Tibial artery (tissue), 4 donors: ENCODE data around the gene ANXA8.
A peak's percentile ranks its signal among the peaks of the same experiment; 100 is the strongest.

Experiments
- DNase-seq, 2 donors: peaks; one replicate each; pipeline ENCODE4 v3.0.0-alpha.2; 2019
- H3K27ac ChIP-seq, 2 donors: fragments of 200-600 bp; sonication (generic) in 1 of 2; 1 replicate in 1 of 2; 2 replicates in 1 of 2; pipeline ENCODE4 v1.5.1; 2018 to 2019; ENCODE audit warnings: mild to moderate bottlenecking in 1 of 2
- H3K27me3 ChIP-seq, 2 donors: fragments of 200-600 bp; sonication (generic) in 1 of 2; one replicate each; pipeline versions ENCODE4 v1.5.1 to v1.6.0; 2016 to 2019
- H3K36me3 ChIP-seq, 3 donors: fragments of 200-600 bp; sonication (generic) in 2 of 3; one replicate each; pipeline ENCODE4 v1.5.1; 2016 to 2019; ENCODE audit warnings: mild to moderate bottlenecking in 2 of 3
- H3K4me1 ChIP-seq, 4 donors: fragments of 200-600 bp; sonication (generic) in 2 of 4; 1 replicate in 3 of 4; 2 replicates in 1 of 4; pipeline ENCODE4 v1.5.1; 2016 to 2019
- H3K4me3 ChIP-seq, 2 donors: fragments of 200-600 bp; sonication (generic) in 1 of 2; 1 replicate in 1 of 2; 2 replicates in 1 of 2; pipeline ENCODE4 v1.5.1; 2018 to 2019; ENCODE audit warnings: mild to moderate bottlenecking in 2 of 2
- H3K9me3 ChIP-seq, 3 donors: fragments of 200-600 bp; sonication (generic) in 1 of 3; one replicate each; pipeline ENCODE4 v1.5.1; 2016 to 2019
- intact Hi-C: fragments of 100-400 bp; cut with DNase I; formaldehyde crosslinking; loops from one replicate; pipeline ENCODE4 v1.15.0; 2023; ENCODE audit warnings: low total_unique reads
- TF ChIP-seq, protein P1 (sequence below), 2 experiments: fragments of 200-600 bp in 1 of 2; fragments of 450-650 bp in 1 of 2; IDR thresholded peaks; one replicate each; pipeline ENCODE4 v1.5.1; 2017 to 2019; ENCODE audit warnings: antibody characterized with exemption in 2 of 2, mild to moderate bottlenecking in 1 of 2, moderate library complexity in 1 of 2

ANXA8 gene

DNA sequence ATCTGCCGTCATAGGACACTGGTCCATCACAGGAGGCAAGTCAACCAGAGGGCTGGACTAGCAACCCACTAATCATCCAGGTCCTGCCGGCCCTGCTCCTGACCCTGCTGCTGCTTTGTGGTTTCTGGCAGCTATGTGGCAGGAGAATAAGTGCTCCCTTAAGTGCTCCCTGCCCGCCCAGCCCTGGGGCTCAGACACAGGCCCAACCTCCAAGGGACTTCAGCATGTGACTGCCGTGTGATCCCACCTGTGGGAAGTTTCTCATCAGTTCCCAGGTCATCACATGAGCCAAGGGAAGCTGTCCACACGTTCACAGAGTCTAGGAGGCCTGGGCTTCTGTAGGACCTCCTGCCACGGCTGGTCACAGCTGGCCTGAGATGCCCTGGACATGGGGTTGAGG, 65.6 kb downstream of the ANXA8 start:
- peak in 1 of 2 donors; percentile 28 for DNase-seq
- TF ChIP-seq, protein P1, sequence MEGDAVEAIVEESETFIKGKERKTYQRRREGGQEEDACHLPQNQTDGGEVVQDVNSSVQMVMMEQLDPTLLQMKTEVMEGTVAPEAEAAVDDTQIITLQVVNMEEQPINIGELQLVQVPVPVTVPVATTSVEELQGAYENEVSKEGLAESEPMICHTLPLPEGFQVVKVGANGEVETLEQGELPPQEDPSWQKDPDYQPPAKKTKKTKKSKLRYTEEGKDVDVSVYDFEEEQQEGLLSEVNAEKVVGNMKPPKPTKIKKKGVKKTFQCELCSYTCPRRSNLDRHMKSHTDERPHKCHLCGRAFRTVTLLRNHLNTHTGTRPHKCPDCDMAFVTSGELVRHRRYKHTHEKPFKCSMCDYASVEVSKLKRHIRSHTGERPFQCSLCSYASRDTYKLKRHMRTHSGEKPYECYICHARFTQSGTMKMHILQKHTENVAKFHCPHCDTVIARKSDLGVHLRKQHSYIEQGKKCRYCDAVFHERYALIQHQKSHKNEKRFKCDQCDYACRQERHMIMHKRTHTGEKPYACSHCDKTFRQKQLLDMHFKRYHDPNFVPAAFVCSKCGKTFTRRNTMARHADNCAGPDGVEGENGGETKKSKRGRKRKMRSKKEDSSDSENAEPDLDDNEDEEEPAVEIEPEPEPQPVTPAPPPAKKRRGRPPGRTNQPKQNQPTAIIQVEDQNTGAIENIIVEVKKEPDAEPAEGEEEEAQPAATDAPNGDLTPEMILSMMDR (IDR thresholded peaks at IDR 0.05) = no peak
- H3K4me1 ChIP-seq = no peaks in the 10 kb centered on the region
- no peaks in the 10 kb centered on the region for H3K36me3 ChIP-seq
- H3K27me3 ChIP-seq = no peaks in the 10 kb centered on the region
- no peaks in the 10 kb centered on the region for H3K9me3 ChIP-seq
- no peak overlapping the region for H3K4me3 ChIP-seq
- no peak overlapping the region for H3K27ac ChIP-seq
- intact Hi-C loops = no loop called here
